Mesendoderm (in vitro differentiated cells): ENCODE measurements around the gene KLK15.
"Not testable (repeated sequence)": the region's sequence is repeated elsewhere in the genome, so short reads cannot be mapped to it uniquely, and the experiment has no call there.

Experiments used
- DNase-seq: peaks from one replicate; pipeline ENCODE4 v3.0.0; 2013
- H2AK5ac ChIP-seq: 2 replicates; pipeline ENCODE4 v1.6.1; 2013; ENCODE audit warnings: low read length, inconsistent platforms
- H2BK120ac ChIP-seq: 2 replicates; pipeline ENCODE4 v1.6.1; 2013; ENCODE audit warnings: low read depth, mild to moderate bottlenecking, low read length, moderate library complexity, mixed read lengths
- H2BK15ac ChIP-seq: replicated peaks from 2 replicates; pipeline ENCODE4 v1.6.1; 2013; ENCODE audit warnings: low read depth, mild to moderate bottlenecking, moderate library complexity
- H2BK5ac ChIP-seq: 2 replicates; pipeline ENCODE4 v1.6.1; 2013; ENCODE audit warnings: low read length, inconsistent platforms
- H3K18ac ChIP-seq: 2 replicates; pipeline ENCODE4 v1.6.1; 2013; ENCODE audit warnings: mild to moderate bottlenecking, low read length, mixed read lengths
- H3K23ac ChIP-seq: one replicate; pipeline ENCODE4 v1.6.1; 2013; ENCODE audit warnings: low read length
- H3K27ac ChIP-seq: 2 replicates; pipeline ENCODE4 v1.5.1; 2013; ENCODE audit warnings: low read depth, mild to moderate bottlenecking, inconsistent platforms, low read length, moderate library complexity
- H3K27me3 ChIP-seq: 2 replicates; pipeline ENCODE4 v1.6.1; 2013; ENCODE audit warnings: low read length, control low read depth, mild to moderate bottlenecking, inconsistent platforms; ENCODE audit not compliant: insufficient read depth, poor library complexity
- H3K36me3 ChIP-seq: 2 replicates; pipeline ENCODE4 v1.6.1; 2013; ENCODE audit warnings: low read length, inconsistent platforms; ENCODE audit not compliant: control insufficient read depth, insufficient read depth
- H3K4ac ChIP-seq: one replicate; pipeline ENCODE4 v1.6.1; 2013; ENCODE audit warnings: low read depth, mild to moderate bottlenecking, low read length, moderate library complexity
- H3K4me1 ChIP-seq: 2 replicates; pipeline ENCODE4 v1.6.1; 2013; ENCODE audit warnings: low read depth, low read length, inconsistent platforms; ENCODE audit not compliant: control insufficient read depth
- H3K4me2 ChIP-seq: 2 replicates; pipeline ENCODE4 v1.6.1; 2013; ENCODE audit warnings: low read length
- H3K4me3 ChIP-seq: 2 replicates; pipeline ENCODE4 v1.5.1; 2013; ENCODE audit warnings: mild to moderate bottlenecking, low read length
- H3K56ac ChIP-seq: one replicate; pipeline ENCODE4 v1.6.1; 2013; ENCODE audit warnings: low read length
- H3K79me1 ChIP-seq: 2 replicates; pipeline ENCODE4 v1.6.1; 2013; ENCODE audit warnings: low read length, inconsistent platforms
- H3K79me2 ChIP-seq: 2 replicates; pipeline ENCODE4 v1.6.1; 2013; ENCODE audit warnings: mild to moderate bottlenecking, low read length; ENCODE audit not compliant: control insufficient read depth, insufficient read depth
- H3K9ac ChIP-seq: 2 replicates; pipeline ENCODE4 v1.6.1; 2013; ENCODE audit warnings: low read length, inconsistent platforms
- H4K5ac ChIP-seq: one replicate; pipeline ENCODE4 v1.6.1; 2013; ENCODE audit warnings: low read length
- H4K8ac ChIP-seq: one replicate; pipeline ENCODE4 v1.6.1; 2013; ENCODE audit warnings: low read depth, mild to moderate bottlenecking, control low read depth, low read length, moderate library complexity
- WGBS: extraction: QIAGEN DNeasy Blood & Tissue Kit; methylation state at CpG from one replicate; pipeline ENCODE4 v1.1.7; 2013; ENCODE audit warnings: low lambda C conversion rate, missing lambda C conversion rate; ENCODE audit not compliant: insufficient coverage; ENCODE audit errors: extremely low coverage; 5-methylcytosine and 5-hydroxymethylcytosine counted together

Gene KLK15

GRCh38 chr19:50790396-50790795 is 43.0 kb downstream of the KLK15 start, which contains the start of gene ACP4:
ACP4 (plus strand) TSS chr19:50790415; CDS start chr19:50790415, 0 bp downstream.
- no peak within 1 kb of the TSS for H2BK120ac ChIP-seq
- H4K5ac ChIP-seq: no peak within 1 kb of the TSS
- H3K4me3 ChIP-seq: no peak within 1 kb of the TSS
- H3K4me2 ChIP-seq: no peak within 1 kb of the TSS
- H3K9ac ChIP-seq: no peak within 1 kb of the TSS
- no peak within 1 kb of the TSS for H4K8ac ChIP-seq
- H3K4ac ChIP-seq: no peak within 1 kb of the TSS
- H2BK5ac ChIP-seq: no peak within 1 kb of the TSS
- DNase-seq: no peak
- no peak within 1 kb of the TSS for H3K56ac ChIP-seq
- no peak within 1 kb of the TSS for H2AK5ac ChIP-seq
- H3K23ac ChIP-seq: no peak within 1 kb of the TSS
- WGBS: no CpG with 5 or more reads among the region's 15 CpGs
- no peak within 1 kb of the TSS for H3K18ac ChIP-seq
- H3K36me3 ChIP-seq: no peaks in the 10 kb centered on the region
- no peaks in the 10 kb centered on the region for H3K4me1 ChIP-seq
- no peaks in the 10 kb centered on the region for H3K79me2 ChIP-seq
- no peaks in the 10 kb centered on the region for H3K27me3 ChIP-seq
- H2BK15ac ChIP-seq: no peak within 1 kb of the TSS
- no peak within 1 kb of the TSS for H3K27ac ChIP-seq
- no peaks in the 10 kb centered on the region for H3K79me1 ChIP-seq

- Histone ChIP-seq H3K36me3 (no peaks in the 10 kb centered on the region), H3K4me3 (no peak overlapping the region), H3K79me1 (no peaks in the 10 kb centered on the region), H3K23ac (no peak overlapping the region), H4K8ac (no peak overlapping the region), H2AK5ac (no peak overlapping the region), H3K27ac (no peak overlapping the region), H3K18ac (no peak overlapping the region), H3K4ac (no peak overlapping the region), H3K9ac (no peak overlapping the region), H3K56ac (no peak overlapping the region), H3K4me2 (no peak overlapping the region), H3K4me1 (no peaks in the 10 kb centered on the region), H3K27me3 (no peaks in the 10 kb centered on the region), H2BK120ac (no peak overlapping the region), H4K5ac (no peak overlapping the region), H2BK15ac (no peak overlapping the region), H3K79me2 (no peaks in the 10 kb centered on the region), H2BK5ac (no peak overlapping the region)
- DNase-seq: no peak
- WGBS: no CpG with 5 or more reads among the region's 12 CpGs
Observed at GRCh38 chr19:50785329-50785728, 48.0 kb downstream of the KLK15 start.

GRCh38 chr19:50784710-50785109 is 48.7 kb downstream of the KLK15 start:
- Histone ChIP-seq H3K4me2 (no peak overlapping the region), H4K8ac (no peak overlapping the region), H2BK15ac (no peak overlapping the region), H3K79me1 (no peaks in the 10 kb centered on the region), H3K4me3 (no peak overlapping the region), H3K56ac (no peak overlapping the region), H3K18ac (no peak overlapping the region), H3K79me2 (no peaks in the 10 kb centered on the region), H2BK5ac (no peak overlapping the region), H3K4ac (no peak overlapping the region), H3K4me1 (no peaks in the 10 kb centered on the region), H3K36me3 (no peaks in the 10 kb centered on the region), H2AK5ac (no peak overlapping the region), H4K5ac (no peak overlapping the region), H3K27me3 (no peaks in the 10 kb centered on the region), H2BK120ac (no peak overlapping the region), H3K23ac (no peak overlapping the region), H3K27ac (no peak overlapping the region), H3K9ac (no peak overlapping the region)
- DNase-seq: no peak
- WGBS: no CpG with 5 or more reads among the region's 3 CpGs

DNA sequence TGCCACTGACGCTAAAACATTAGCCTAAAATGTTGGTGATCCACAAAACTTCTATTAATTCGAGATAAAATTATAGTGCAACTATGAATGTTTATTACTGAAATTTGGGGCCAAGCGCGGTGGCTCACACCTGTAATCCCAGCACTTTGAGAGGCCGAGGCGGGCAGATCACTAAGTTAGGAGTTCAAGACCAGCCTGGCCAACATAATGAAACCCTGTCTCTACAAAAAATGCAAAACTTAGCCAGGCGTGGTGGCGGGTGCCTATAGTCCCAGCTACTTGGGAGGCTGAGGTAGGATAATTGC is 49.6 kb downstream of the KLK15 start:
- H3K79me1 ChIP-seq, H3K79me2 ChIP-seq, H2BK5ac ChIP-seq, H2AK5ac ChIP-seq, H3K4me2 ChIP-seq, H3K18ac ChIP-seq, H3K56ac ChIP-seq, H2BK120ac ChIP-seq, H3K36me3 ChIP-seq, H3K27ac ChIP-seq, H4K5ac ChIP-seq, H2BK15ac ChIP-seq, H3K4me1 ChIP-seq, H3K23ac ChIP-seq, H3K9ac ChIP-seq, H3K4me3 ChIP-seq, H4K8ac ChIP-seq, H3K4ac ChIP-seq, H3K27me3 ChIP-seq, DNase-seq: not testable (repeated sequence)
- no CpG with 5 or more reads among the region's 8 CpGs for WGBS

DNA sequence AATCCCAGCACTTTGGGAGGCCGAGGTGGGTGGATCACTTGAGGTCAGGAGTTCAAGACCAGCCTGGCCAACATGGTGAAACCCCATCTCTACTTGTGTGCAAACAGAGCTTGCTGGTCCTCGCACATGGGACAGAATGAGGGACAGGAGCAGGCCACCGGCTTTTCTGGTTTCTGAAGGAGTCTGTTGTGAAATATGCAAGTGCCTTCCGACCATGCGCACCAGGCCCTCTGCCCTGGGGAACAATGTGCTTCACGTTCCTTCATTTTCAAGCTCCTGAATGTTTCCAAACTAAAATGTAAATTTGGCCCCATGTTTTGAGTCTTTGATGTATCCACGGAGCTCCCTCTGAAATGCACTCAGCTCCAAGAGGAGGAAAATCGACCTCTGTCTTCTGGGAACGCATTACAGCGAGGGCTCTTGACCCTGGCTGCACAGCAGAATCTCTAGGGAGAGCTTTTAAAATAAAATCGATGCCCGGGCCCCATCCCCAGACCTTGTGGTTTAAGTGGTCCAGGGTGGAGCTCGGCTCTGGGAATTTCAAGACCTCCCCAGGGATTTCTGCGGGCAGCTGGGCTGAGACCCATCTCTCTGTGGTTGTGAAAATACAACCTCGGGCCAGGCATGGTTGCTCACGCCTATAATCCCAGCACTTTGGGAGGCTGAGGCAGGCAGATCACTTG is 52.5 kb downstream of the KLK15 start:
- peaks cover 5% of the 10 kb centered on the region for H3K27me3 ChIP-seq
- H3K56ac ChIP-seq: no peak overlapping the region
- no peak overlapping the region for H2BK5ac ChIP-seq
- H3K27ac ChIP-seq: no peak overlapping the region
- no peak for DNase-seq
- H2AK5ac ChIP-seq: no peak overlapping the region
- H3K23ac ChIP-seq: no peak overlapping the region
- H2BK15ac ChIP-seq: no peak overlapping the region
- H3K9ac ChIP-seq: no peak overlapping the region
- H3K4ac ChIP-seq: no peak overlapping the region
- H3K36me3 ChIP-seq: no peaks in the 10 kb centered on the region
- no peaks in the 10 kb centered on the region for H3K79me1 ChIP-seq
- H2BK120ac ChIP-seq: no peak overlapping the region
- H4K5ac ChIP-seq: no peak overlapping the region
- H3K18ac ChIP-seq: no peak overlapping the region
- no peaks in the 10 kb centered on the region for H3K79me2 ChIP-seq
- H4K8ac ChIP-seq: no peak overlapping the region
- H3K4me1 ChIP-seq: no peaks in the 10 kb centered on the region
- no CpG with 5 or more reads among the region's 16 CpGs for whole genome bisulfite sequencing
- H3K4me2 ChIP-seq: no peak overlapping the region
- H3K4me3 ChIP-seq: no peak overlapping the region
